ENCODE results near the gene SENP7.
"Not testable (repeated sequence)": the region's sequence is repeated elsewhere in the genome, so short reads cannot be mapped to it uniquely, and the experiment has no call there.

The SENP7 gene

DNA sequence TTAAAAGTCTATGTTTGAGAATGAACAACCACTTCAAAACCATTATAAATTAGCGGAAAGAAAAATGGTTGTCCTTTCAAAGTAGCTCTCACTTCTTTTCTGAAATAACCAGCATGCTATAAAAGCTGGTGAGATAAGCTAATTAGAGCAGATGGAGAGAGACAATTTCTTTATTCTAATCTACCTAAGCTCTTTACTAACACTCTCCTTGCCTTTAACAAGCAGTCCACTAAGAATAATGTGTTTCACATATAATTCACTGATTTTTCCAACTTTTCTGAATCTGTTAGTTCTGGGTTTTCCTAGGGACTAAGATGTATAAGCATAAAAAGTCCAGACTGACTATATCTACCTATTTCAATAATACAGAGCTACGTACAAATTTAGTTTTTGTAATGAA is 192.5 kb downstream of the SENP7 start, which contains the start of gene IMPG2:
Gene IMPG2, minus strand, starts transcription at position 101 of the 400 bp plus-strand sequence. CDS start 203 bp downstream, outside the sequence.
- no peak for DNase-seq

DNA sequence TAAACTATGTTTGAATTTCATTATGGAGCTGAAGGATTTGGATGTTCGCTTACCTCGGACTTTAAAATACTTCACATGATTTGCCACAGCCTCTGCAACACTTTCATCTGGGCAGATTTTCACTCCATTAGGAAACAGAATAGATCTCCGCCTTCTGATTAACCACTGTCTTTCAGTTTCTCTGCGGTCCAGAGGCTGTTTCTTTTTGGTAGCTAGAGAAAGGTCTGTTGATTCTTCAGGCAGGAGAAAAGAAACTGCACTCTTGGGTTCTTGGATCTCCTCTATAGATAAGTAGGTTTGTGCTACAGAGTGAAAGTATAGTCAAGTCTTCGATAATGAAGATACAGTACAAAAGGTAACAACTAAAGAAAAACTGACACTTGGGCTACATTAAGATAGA is 193.5 kb downstream of the SENP7 start:
- DNase-seq, result no peak

DNA sequence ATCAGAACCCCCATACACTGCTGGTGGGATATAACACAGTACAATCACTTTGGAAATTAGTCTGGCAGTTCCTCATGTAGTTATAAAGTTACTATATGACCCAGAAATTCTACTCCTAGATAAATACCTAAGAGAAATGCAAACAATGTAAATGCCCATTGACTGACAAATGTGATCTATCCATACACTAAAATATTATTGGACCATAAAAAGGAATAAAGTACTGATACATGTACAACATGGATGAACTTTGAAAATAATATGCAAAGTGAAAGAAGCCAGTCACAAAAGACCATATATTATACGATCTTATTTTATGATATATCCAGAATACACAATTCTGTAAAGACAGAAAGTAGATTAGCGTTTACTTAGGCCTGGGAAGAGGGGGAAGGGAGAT is 200.5 kb downstream of the SENP7 start:
- DNase-seq, result no peak

DNA sequence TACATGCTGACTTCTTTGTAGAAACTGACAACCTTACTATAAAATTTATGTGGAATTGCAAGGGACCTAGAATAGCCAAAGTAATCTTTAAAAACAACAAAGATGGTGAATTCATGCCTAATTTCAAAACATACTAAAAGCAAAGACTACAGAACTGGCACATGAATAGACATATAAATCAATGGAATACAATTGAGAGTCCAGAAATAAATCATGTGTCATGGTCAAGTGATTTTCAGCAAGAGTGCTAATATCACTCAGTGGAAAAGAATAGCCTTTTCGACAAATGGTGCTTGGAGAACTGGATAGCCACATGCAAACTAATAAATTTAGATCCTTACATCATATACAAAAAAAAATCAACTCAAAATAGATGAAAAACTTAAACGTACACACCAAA is 201.3 kb downstream of the SENP7 start:
- DNase-seq, result no peak

DNA sequence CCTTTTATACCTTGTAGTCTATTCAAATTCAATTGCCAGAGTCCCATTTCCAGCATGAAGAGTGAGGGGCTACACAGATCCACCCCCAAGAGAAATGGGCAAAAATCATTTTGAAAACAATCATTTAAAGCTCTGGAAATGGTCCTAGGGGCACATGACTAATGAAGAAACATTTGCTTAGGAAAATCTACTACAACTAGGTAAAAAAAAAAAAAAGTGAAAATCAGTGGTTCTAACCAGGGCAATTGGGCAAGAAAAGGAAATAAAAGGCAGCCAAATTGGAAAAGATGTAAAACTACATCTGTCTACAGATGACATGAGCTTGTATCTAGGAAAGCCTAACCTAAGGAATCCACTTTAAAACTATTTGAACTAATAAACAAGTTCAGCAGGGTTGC is 202.0 kb downstream of the SENP7 start:
- no peak for DNase-seq

DNA sequence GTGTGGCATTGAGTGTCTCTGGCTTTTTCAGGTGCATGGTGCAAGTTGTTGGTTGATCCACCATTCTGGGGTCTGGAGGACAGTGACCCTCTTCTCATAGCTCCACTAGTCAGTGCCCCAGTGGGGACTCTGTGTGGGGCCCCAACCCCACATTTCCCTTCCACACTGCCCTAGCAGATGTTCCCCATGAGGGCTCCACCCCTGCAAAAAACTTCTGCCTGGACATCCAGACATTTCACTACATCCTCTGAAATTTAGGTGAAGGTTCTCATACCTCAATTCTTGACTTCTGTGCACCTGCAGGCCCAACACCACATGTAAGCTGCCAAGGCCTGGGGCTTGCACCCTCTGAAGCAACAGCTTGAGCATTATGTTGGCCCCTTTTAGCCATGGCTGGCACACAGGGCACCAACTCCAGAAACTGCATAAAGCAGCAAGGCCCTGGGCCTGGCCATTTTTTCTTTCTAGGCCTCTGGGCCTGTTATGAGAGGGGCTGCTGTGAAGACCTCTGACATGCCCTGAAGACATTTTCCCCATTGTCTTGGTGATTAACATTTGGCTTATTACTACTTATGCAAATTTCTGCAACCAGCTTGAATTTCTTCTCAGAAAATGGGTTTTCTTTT is 204.8 kb downstream of the SENP7 start:
- not testable (repeated sequence) for DNase-seq

DNA sequence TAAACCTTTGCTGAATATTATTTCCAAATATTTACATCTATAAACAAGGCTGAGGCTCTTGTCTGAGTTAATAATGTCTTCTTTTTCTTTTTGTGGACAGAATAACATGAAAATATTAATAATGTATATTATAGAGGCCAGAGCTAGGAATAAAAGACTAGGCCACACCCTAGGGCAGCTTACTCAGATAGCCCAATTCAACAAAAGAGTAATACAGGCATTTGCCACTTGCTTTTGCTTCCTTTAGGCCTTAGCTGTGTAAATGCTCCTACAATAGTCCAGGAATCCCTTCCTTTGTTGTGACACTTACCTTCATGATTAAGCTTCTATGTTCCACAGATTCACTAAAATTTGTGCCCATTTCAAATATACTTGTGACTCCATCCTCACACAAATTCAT is 209.2 kb downstream of the SENP7 start:
- DNase-seq, result no peak

DNA sequence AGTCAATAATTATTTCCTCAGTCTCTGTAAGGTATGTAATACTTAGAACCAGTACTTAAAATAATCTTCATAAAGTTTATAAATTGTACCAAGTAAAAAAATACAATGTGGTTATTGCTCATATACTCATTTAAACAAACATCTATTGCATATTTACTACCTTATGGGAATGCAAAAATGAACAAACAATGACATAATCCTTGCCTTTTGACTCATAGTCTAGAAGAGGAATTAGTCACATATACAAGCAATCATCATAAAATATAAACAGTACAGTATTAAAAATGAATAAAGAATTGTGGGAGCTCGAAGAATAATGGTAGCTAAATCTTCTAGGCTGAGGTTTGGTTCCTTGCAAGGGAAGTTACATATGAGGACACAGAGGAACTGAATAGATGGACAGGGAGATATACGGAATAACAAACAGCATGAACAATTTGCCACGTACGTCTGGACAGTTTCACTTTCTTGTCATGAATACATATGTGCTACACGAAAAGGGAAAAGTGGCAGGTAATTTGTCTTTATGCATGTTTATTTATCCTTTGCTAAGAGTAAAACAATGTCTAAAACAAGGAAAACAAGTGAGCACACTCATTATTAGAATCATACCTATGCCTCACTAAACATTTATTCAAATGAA is 209.8 kb downstream of the SENP7 start:
- DNase-seq, result peak; percentile 10

DNA sequence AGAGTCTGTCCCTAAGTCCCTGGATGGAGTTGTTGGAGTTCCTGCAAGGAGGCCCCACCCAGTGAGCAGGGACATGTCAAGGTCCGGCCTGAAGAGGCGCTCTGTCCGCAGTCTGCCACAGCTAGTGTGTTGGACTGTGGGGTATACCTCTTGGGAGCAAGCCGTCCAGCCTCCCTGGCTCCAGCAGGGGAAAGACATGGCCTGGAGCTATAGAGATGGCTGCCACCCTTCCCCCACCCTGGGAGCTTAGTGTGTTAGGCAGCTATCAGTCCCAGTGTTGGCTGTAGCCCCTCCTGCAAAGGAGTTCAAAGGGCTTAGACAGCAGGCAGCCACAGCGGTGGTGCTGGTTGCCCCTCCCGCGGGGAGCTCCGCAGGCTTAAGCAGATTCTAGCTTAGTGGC is 212.9 kb downstream of the SENP7 start:
- DNase-seq, result no peak

DNA sequence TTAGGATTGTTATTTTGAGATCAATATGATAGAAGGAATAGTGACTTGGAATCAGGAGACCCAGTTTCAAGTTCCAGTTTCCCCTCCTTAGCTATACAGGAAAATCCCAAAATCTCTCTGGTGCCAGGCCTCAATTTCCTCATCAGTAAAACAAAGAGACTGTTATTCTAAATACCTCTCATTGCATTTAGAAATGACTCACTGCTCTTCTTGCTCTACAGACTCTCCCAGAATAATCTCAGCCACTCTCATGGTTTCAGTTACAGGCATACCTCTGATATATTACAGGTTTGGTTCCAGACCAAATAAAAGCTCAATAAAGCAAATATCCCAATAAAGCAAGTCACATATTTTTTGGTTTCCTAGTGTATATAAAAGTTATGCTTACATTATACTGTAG is 221.0 kb downstream of the SENP7 start:
- peak; percentile 39 for DNase-seq

DNA sequence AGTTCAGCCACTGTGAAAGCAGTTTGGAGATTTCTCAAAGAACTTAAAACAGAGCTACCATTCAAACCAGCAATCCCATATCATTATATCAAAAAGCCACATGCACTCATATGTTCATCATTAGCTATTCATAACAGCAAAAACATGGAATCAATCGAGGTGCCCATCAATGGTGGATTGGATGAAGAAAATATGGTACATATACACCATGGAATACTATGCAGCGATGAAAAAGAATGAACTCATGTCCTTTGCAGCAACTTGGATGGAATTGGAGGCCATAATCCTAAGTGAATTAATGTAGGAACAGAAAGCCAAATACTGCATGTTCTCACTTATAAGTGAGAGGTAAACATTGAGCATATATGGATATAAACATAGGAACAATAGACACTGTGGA is 224.7 kb downstream of the SENP7 start:
- DNase-seq, result no peak

DNA sequence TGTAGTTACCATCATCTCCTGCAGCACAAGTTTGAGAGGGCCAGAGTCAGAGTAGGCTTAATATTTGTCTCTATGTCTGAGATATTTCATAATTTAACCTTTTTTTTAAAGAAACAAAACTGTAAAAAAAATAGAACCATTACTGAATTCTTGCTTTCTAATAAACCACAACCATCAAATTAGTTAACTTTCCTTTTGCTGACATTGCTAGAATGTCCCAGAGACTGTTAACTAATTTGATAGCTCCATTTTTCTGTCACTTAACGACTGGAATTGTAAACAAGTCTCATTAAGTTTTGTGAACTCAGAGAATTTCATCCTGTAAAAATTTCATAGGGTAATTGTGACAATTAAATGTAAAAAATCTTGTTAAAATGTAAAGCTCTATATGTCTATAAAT is 228.3 kb downstream of the SENP7 start:
- DNase-seq, result no peak

DNA sequence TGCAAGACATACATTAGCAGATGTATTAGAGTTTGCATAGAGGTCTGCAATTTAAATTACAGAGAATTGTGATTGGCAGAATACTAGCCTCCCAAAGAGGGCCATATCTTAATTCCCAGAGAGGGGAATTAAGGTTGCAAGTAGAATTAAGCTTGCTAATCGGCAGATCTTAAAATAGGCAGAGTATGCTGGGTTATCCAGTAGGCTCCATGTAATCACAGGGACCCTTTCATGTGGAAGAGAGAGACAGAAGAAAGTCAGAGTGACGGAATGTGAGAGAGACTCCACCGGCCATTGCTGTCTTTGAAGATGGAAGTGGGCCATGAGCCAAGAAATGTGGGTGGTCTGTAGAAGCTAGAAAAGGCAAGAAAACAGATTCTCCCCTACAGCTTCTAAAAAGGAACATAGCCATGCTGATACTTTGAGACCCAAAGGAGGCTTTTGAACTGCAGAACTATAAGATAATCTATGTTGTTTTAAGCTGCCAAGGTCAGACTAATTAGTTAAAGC is 231.4 kb downstream of the SENP7 start:
- peak; percentile 42 for DNase-seq

DNA sequence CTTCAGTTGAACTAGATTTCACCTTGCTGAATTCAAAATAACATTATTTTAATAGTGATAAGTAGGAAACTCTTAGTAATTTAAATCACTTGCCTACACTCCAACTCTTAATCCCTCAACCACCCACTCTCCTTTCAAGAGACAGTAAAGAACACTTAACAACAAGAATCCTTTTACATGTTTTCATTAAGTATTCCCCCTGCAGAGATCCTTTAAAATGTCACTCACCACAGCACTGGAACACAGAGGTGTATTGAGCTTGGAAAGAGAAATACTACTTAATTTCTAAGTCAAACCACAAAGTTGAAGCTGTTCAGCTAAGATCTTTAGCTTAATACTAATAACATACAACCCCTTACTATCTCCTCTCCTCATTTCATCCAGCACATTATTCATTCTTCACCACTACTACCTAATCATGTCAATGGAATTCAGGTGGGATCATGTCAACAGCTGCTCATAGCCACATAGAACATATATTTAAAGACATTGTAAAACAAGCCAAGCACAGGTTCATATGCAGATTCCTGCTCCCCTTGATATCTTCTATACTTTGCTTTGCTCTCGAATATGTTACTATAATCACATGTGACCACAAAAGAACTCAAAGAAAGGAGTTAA is 233.1 kb downstream of the SENP7 start:
- peak; percentile 7 for DNase-seq

DNA sequence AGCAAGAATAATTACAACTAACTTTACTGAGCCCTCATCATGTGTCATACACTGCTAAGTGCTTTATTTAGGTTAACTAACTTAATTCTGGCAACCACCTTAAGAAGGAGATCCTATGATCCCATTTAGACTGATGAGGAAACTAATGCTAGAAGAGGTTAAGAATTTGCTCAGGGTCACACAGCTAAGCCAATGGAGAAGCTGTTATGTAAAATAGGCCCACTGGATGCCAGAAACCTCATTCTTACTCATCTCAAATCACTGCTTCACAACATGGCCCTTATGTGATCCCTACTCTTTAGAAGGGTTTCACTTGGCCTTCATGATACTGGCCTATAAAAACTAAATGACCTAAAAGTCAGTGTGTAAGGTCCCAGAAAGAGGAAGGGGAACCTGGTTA is 233.8 kb downstream of the SENP7 start:
- DNase-seq, result peak; percentile 11

DNA sequence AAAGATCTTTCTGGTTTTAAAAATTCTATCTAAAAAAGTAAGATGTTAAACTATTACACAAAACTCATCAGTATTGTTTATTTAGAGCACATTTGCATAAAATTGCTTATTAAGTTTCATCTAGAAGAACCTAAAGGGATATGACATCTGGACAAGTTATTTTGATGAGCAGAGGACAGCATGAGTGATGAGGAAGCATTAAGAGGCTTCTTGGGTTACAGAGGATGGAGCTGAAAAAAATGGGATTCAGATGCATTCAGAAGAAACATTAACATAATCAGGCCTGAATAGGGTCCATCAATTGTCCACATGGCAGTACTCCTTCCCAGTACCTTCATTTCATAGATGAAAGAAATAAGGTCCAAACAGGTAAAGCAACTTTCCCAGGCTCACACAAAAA is 234.3 kb downstream of the SENP7 start:
- DNase-seq, result no peak

Data from fibroblast of skin of right biceps (primary cell).